ENCODE results near the gene KCNJ2. TPM values are rescaled to one million over a fixed set of nuclear protein-coding genes. Genes with fewer than 3 reads are reported as not detected.

The KCNJ2 gene
- total and polyA plus RNA-seq, 10 of the 15 experiments (the other 5 are each of a cell fraction or from before 2014, with no cell fraction given) = 1.6 to 10.1 (median 3.2) TPM

- no peaks in the 10 kb centered on the region for H3K79me2 ChIP-seq (ENCODE audit: control insufficient read depth, insufficient read depth, low read length)
- intact Hi-C loops (cut with micrococcal nuclease; ENCODE audit: unreplicated experiment) (loop anchor here (10.0 kb wide), 1 partner anchor 65 kb away; no protein-coding TSS in a partner anchor), in situ Hi-C loops (cut with MboI) (no loop called here)
- H3K9me3 ChIP-seq (replicated peaks; ENCODE audit: control insufficient read depth, insufficient read depth, low read length) = no peaks in the 10 kb centered on the region
- ATAC-seq (no peak), FAIRE-seq (no peak), DNase-seq (ENCODE audit: low read depth, low spot score) (no peak)
- no peaks in the 10 kb centered on the region for H3K36me3 ChIP-seq (ENCODE audit: control insufficient read depth in 2 of 2, insufficient read depth in 2 of 2, low read length in 1 of 2)
- no peak overlapping the region for H2AFZ ChIP-seq (ENCODE audit: control insufficient read depth, low read depth, low read length)
- no peak overlapping the region for H3K4me2 ChIP-seq (ENCODE audit: control insufficient read depth, insufficient read depth)
- SMC1A ChIA-PET (ENCODE audit: uncharacterized antibody, unreplicated experiment) = interaction anchor here (0.6 to 1.4 kb wide), 7 partner anchors 11 to 413 kb away, joined by 3 to 4 read pairs (median 3); no protein-coding TSS in a partner anchor
- H3K4me3 ChIP-seq = no peak overlapping the region
- no peak overlapping the region for H3K27ac ChIP-seq (ENCODE audit: control insufficient read depth, insufficient read depth)
- no peak overlapping the region for H3K9ac ChIP-seq (ENCODE audit: control insufficient read depth, insufficient read depth, low read length)
- CTCF ChIA-PET = interaction anchor here (0.7 to 2.5 kb wide), 6 partner anchors 7 to 552 kb away, joined by 3 to 6 read pairs (median 3); no protein-coding TSS in a partner anchor
- no peaks in the 10 kb centered on the region for H3K4me1 ChIP-seq (ENCODE audit: control insufficient read depth, insufficient read depth, low read length)
- no peaks in the 10 kb centered on the region for H4K20me1 ChIP-seq (ENCODE audit: control insufficient read depth, insufficient read depth)
- no TSS peak for BruUV-seq (replicated peaks)
- 49% methylated on average over 2 of the region's 2 CpGs for WGBS (ENCODE audit: insufficient coverage, insufficient replicate concordance, low lambda C conversion rate, missing lambda C conversion rate)
- RAD21 ChIA-PET (ENCODE audit: unreplicated experiment) = interaction anchor here (0.9 to 1.1 kb wide), 2 partner anchors 49 to 202 kb away, joined by 3 to 4 read pairs; no protein-coding TSS in a partner anchor
- no peaks in the 10 kb centered on the region for H3K27me3 ChIP-seq (replicated peaks in 1 of 2; ENCODE audit: control insufficient read depth in 2 of 2, insufficient read depth in 2 of 2, low read length in 1 of 2)
- POLR2A ChIA-PET = no interaction called here
- no peak for TF ChIP-seq NFIC (IDR thresholded peaks at IDR 0.05; ENCODE audit: low read depth, low read length)
- no peak for TF ChIP-seq MYC (IDR thresholded peaks at IDR 0.05; ENCODE audit: insufficient read depth, insufficient read length, insufficient replicate concordance, low read length, severe bottlenecking)
- TF ChIP-seq, protein P1, sequence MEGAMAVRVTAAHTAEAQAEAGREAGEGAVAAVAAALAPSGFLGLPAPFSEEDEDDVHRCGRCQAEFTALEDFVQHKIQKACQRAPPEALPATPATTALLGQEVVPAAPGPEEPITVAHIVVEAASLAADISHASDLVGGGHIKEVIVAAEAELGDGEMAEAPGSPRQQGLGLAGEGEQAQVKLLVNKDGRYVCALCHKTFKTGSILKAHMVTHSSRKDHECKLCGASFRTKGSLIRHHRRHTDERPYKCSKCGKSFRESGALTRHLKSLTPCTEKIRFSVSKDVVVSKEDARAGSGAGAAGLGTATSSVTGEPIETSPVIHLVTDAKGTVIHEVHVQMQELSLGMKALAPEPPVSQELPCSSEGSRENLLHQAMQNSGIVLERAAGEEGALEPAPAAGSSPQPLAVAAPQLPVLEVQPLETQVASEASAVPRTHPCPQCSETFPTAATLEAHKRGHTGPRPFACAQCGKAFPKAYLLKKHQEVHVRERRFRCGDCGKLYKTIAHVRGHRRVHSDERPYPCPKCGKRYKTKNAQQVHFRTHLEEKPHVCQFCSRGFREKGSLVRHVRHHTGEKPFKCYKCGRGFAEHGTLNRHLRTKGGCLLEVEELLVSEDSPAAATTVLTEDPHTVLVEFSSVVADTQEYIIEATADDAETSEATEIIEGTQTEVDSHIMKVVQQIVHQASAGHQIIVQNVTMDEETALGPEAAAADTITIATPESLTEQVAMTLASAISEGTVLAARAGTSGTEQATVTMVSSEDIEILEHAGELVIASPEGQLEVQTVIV (IDR thresholded peaks at IDR 0.05; ENCODE audit: borderline replicate concordance, partially characterized antibody) = no peak
- TF ChIP-seq CBFB (IDR thresholded peaks at IDR 0.05; ENCODE audit: low read depth) = no peak
- TF ChIP-seq JUND (IDR thresholded peaks at IDR 0.05; ENCODE audit: low read depth, low read length) = no peak
- no peak for TF ChIP-seq NKRF (conservative IDR thresholded peaks at IDR 0.05)
- TF ChIP-seq GABPA (IDR thresholded peaks at IDR 0.05; ENCODE audit: low read depth) = no peak
- no peak for TF ChIP-seq SUPT20H (IDR thresholded peaks at IDR 0.05; ENCODE audit: borderline replicate concordance, control insufficient read depth, low read depth, low read length)
- TF ChIP-seq JUNB (IDR thresholded peaks at IDR 0.05) = no peak
- no peak for TF ChIP-seq NFYA (IDR thresholded peaks at IDR 0.05; ENCODE audit: borderline replicate concordance, low read depth, low read length)
- TF ChIP-seq CUX1 (IDR thresholded peaks at IDR 0.05; ENCODE audit: insufficient replicate concordance, low read depth, low read length) = no peak
- no peak for TF ChIP-seq CREB1 (IDR thresholded peaks at IDR 0.05; ENCODE audit: low read depth)
- TF ChIP-seq ETV6 (conservative IDR thresholded peaks at IDR 0.05 in 1 of 2, IDR thresholded peaks at IDR 0.05 in 1 of 2; ENCODE audit: borderline replicate concordance in 1 of 2, low read depth in 1 of 2) = no peak
- no peak for TF ChIP-seq TCF7 (IDR thresholded peaks at IDR 0.05; ENCODE audit: borderline replicate concordance)
These were observed 9.4 kb upstream of the KCNJ2 start for GRCh38 chr17:70159980-70160379.
